Adipocyte (in vitro differentiated cells): ENCODE measurements around the gene STK11.
"Not testable (repeated sequence)": the region's sequence is repeated elsewhere in the genome, so short reads cannot be mapped to it uniquely, and the experiment has no call there.

Experiments
- DNase-seq: peaks from one replicate; pipeline ENCODE4 v3.0.0-alpha.2; 2015; ENCODE audit warnings: low read depth
- H3K27me3 ChIP-seq: replicated peaks from 2 replicates; pipeline ENCODE4 v1.7.0; 2013; ENCODE audit warnings: mild to moderate bottlenecking, low read length, moderate library complexity; ENCODE audit not compliant: control insufficient read depth, insufficient read depth
- H3K36me3 ChIP-seq: 2 replicates; pipeline ENCODE4 v1.7.0; 2013; ENCODE audit warnings: low read length, mild to moderate bottlenecking, moderate library complexity; ENCODE audit not compliant: control insufficient read depth, insufficient read depth, severe bottlenecking
- H3K4me1 ChIP-seq: 2 replicates; pipeline ENCODE4 v1.7.0; 2013; ENCODE audit warnings: mild to moderate bottlenecking, low read length, moderate library complexity; ENCODE audit not compliant: control insufficient read depth, insufficient read depth
- H3K4me3 ChIP-seq: 2 replicates; pipeline ENCODE4 v1.7.0; 2013; ENCODE audit warnings: mild to moderate bottlenecking, low read length, moderate library complexity
- H3K9ac ChIP-seq: 2 replicates; pipeline ENCODE4 v1.7.0; 2013; ENCODE audit warnings: mild to moderate bottlenecking, low read length, moderate library complexity
- H3K9me3 ChIP-seq: 2 replicates; pipeline ENCODE4 v1.7.0; 2013; ENCODE audit warnings: mild to moderate bottlenecking, low read length, moderate library complexity; ENCODE audit not compliant: control insufficient read depth

STK11 gene

GRCh38 chr19:1183543-1184172 is 21.9 kb upstream of the STK11 start:
- Histone ChIP-seq H3K9me3 (no peaks in the 10 kb centered on the region), H3K4me3 (no peak overlapping the region), H3K36me3 (no peaks in the 10 kb centered on the region), H3K9ac (no peak overlapping the region), H3K4me1 (peaks cover 9% of the 10 kb centered on the region), H3K27me3 (no peaks in the 10 kb centered on the region)
- peak; percentile 57 for DNase-seq

- Histone ChIP-seq H3K36me3 (no peaks in the 10 kb centered on the region), H3K4me1 (no peaks in the 10 kb centered on the region), H3K4me3 (no peak overlapping the region), H3K9me3 (no peaks in the 10 kb centered on the region), H3K27me3 (no peaks in the 10 kb centered on the region), H3K9ac (no peak overlapping the region)
- no peak for DNase-seq
These were observed 16.2 kb upstream of the STK11 start for GRCh38 chr19:1189419-1189818.

- DNase-seq: no peak
- Histone ChIP-seq H3K9ac (no peak overlapping the region), H3K9me3 (no peaks in the 10 kb centered on the region), H3K4me1 (peaks cover 15% of the 10 kb centered on the region), H3K27me3 (no peaks in the 10 kb centered on the region), H3K36me3 (no peaks in the 10 kb centered on the region), H3K4me3 (no peak overlapping the region)
These were observed 6.0 kb upstream of the STK11 start for GRCh38 chr19:1199531-1199930.

- H3K9ac ChIP-seq, H3K27me3 ChIP-seq, H3K4me3 ChIP-seq, H3K9me3 ChIP-seq, DNase-seq, H3K36me3 ChIP-seq: not testable (repeated sequence)
- H3K4me1 ChIP-seq: peaks cover 21% of the 10 kb centered on the region
These were observed 5.0 kb upstream of the STK11 start for GRCh38 chr19:1200614-1201013.

DNA sequence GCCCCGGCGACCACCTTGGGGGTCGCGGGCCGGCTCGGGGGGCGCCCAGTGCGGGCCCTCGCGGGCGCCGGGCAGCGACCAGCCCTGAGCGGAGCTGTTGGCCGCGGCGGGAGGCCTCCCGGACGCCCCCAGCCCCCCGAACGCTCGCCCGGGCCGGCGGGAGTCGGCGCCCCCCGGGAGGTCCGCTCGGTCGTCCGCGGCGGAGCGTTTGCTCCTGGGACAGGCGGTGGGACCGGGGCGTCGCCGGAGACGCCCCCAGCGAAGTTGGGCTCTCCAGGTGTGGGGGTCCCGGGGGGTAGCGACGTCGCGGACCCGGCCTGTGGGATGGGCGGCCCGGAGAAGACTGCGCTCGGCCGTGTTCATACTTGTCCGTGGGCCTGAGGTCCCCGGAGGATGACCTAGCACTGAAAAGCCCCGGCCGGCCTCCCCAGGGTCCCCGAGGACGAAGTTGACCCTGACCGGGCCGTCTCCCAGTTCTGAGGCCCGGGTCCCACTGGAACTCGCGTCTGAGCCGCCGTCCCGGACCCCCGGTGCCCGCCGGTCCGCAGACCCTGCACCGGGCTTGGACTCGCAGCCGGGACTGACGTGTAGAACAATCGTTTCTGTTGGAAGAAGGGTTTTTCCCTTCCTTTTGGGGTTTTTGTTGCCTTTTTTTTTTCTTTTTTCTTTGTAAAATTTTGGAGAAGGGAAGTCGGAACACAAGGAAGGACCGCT is 729 bp downstream of the STK11 start:
- H3K9ac ChIP-seq: peak overlapping the region; percentile 95
- no peaks in the 10 kb centered on the region for H3K9me3 ChIP-seq
- peak; percentile 29 for DNase-seq
- peak overlapping the region; percentile 95 for H3K4me3 ChIP-seq
- no peaks in the 10 kb centered on the region for H3K36me3 ChIP-seq
- H3K27me3 ChIP-seq: no peaks in the 10 kb centered on the region
- peaks cover 41% of the 10 kb centered on the region for H3K4me1 ChIP-seq

- H3K36me3 ChIP-seq: no peaks in the 10 kb centered on the region
- no peaks in the 10 kb centered on the region for H3K27me3 ChIP-seq
- peak overlapping the region; percentile 95 for H3K9ac ChIP-seq
- peak overlapping the region; percentile 95 for H3K4me3 ChIP-seq
- H3K4me1 ChIP-seq: peaks cover 46% of the 10 kb centered on the region
- no peaks in the 10 kb centered on the region for H3K9me3 ChIP-seq
- no peak for DNase-seq
These were observed 1.4 kb downstream of the STK11 start for GRCh38 chr19:1206864-1207450.

- DNase-seq: peak; percentile 49
- H3K9me3 ChIP-seq, H3K27me3 ChIP-seq, H3K36me3 ChIP-seq: not testable (repeated sequence)
- H3K4me3 ChIP-seq: peak overlapping the region; percentile 32
- H3K9ac ChIP-seq: peak overlapping the region; percentile 62
- H3K4me1 ChIP-seq: peaks cover 43% of the 10 kb centered on the region
These were observed 3.3 kb downstream of the STK11 start for GRCh38 chr19:1208830-1209229.

DNA sequence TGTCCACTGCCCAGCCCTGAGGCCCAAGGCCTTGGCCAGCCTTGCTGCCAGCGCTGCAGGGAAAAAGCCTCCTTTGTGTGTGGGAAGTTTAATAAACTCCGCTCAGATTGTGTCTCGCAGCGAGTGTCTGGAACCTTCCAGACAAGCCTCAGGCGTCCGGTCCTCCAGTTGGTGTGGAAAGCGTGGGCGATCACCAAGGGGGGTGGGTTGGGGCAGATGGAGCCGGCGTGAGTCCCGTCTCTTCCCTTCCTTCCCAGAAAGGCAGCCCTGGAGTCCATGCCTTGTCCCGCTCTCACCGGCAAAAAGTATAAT is 4.6 kb downstream of the STK11 start:
- no peaks in the 10 kb centered on the region for H3K27me3 ChIP-seq
- DNase-seq: no peak
- peak overlapping the region; percentile 33 for H3K9ac ChIP-seq
- H3K4me3 ChIP-seq: no peak overlapping the region
- H3K9me3 ChIP-seq: no peaks in the 10 kb centered on the region
- H3K36me3 ChIP-seq: peaks cover 7% of the 10 kb centered on the region
- H3K4me1 ChIP-seq: peaks cover 44% of the 10 kb centered on the region

- no peaks in the 10 kb centered on the region for H3K9me3 ChIP-seq
- H3K27me3 ChIP-seq: no peaks in the 10 kb centered on the region
- H3K9ac ChIP-seq: no peak overlapping the region
- no peak for DNase-seq
- peaks cover 9% of the 10 kb centered on the region for H3K36me3 ChIP-seq
- no peak overlapping the region for H3K4me3 ChIP-seq
- H3K4me1 ChIP-seq: peaks cover 51% of the 10 kb centered on the region
These were observed 6.1 kb downstream of the STK11 start for GRCh38 chr19:1211494-1212234.

- Histone ChIP-seq H3K36me3 (peaks cover 12% of the 10 kb centered on the region), H3K27me3 (no peaks in the 10 kb centered on the region), H3K9ac (no peak overlapping the region), H3K4me3 (no peak overlapping the region), H3K4me1 (peaks cover 47% of the 10 kb centered on the region), H3K9me3 (no peaks in the 10 kb centered on the region)
- DNase-seq: no peak
These were observed 8.1 kb downstream of the STK11 start for GRCh38 chr19:1213391-1214286.
